Measurements from ENCODE around the gene EAF1.
A peak's percentile ranks its signal among the peaks of the same experiment; 100 is the strongest.

The EAF1 gene

DNA sequence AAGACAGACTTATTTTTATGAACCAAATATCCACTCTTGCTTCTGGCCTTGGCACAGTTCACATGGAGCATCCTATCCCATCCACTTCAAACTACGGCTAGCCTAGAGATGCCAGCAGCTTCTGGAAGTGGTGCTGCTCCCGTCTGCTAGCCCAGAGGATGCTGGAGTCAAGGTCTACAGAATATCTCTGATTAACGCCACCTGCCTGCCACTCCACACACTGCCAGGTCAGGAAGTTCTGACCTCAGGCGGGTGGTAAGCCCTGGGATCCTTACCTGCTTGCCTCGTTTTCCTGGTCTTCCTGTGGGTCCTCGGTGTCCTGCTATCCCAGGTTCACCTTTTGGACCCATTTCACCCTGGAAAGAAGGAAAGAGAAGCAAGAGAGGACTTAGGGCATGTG lies 42.9 kb downstream of the EAF1 start:
- no peak overlapping the region for H3K27ac ChIP-seq
- no peak for DNase-seq
- TF ChIP-seq, protein P1, sequence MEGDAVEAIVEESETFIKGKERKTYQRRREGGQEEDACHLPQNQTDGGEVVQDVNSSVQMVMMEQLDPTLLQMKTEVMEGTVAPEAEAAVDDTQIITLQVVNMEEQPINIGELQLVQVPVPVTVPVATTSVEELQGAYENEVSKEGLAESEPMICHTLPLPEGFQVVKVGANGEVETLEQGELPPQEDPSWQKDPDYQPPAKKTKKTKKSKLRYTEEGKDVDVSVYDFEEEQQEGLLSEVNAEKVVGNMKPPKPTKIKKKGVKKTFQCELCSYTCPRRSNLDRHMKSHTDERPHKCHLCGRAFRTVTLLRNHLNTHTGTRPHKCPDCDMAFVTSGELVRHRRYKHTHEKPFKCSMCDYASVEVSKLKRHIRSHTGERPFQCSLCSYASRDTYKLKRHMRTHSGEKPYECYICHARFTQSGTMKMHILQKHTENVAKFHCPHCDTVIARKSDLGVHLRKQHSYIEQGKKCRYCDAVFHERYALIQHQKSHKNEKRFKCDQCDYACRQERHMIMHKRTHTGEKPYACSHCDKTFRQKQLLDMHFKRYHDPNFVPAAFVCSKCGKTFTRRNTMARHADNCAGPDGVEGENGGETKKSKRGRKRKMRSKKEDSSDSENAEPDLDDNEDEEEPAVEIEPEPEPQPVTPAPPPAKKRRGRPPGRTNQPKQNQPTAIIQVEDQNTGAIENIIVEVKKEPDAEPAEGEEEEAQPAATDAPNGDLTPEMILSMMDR (IDR thresholded peaks at IDR 0.05; ENCODE audit: low read depth, low read length) = 0 out of 2 replicates have a peak, but pooled peaks have one; percentile 16
- H3K27me3 ChIP-seq (ENCODE audit: insufficient read depth, low read depth, severe bottlenecking) = no peaks in the 10 kb centered on the region
- H3K4me3 ChIP-seq (ENCODE audit: low read depth, low read length) = no peak overlapping the region
- H3K36me3 ChIP-seq = no peaks in the 10 kb centered on the region
- no peaks in the 10 kb centered on the region for H3K9me3 ChIP-seq (ENCODE audit: severe bottlenecking)

GRCh38 chr3:15470849-15471248 lies 43.5 kb downstream of the EAF1 start:
- Histone ChIP-seq H3K27ac (no peak overlapping the region), H3K9me3 (ENCODE audit: severe bottlenecking) (no peaks in the 10 kb centered on the region), H3K27me3 (ENCODE audit: insufficient read depth, low read depth, severe bottlenecking) (no peaks in the 10 kb centered on the region), H3K36me3 (no peaks in the 10 kb centered on the region), H3K4me3 (ENCODE audit: low read depth, low read length) (no peak overlapping the region)
- no peak for DNase-seq
- TF ChIP-seq, protein P1 (IDR thresholded peaks at IDR 0.05; ENCODE audit: low read depth, low read length) = no peak

DNA sequence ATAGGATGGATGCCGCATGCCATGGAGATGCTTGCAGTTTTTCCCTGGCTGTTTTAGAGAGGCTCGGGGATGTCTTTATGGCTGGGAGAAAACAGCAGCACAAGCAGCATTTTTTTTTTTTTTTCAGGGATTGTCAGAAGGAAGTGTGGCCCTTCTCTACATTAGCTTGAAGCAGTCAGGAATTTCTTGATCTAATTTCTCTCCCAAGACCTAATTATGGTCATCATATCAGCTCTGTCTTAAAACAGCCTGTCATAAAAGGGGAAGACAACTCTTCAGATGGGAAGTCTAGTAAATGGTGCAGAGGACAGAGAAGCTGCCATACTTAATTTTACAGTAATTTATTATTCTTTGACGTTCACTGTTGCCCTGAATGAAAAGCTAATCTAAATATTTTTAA lies 44.5 kb downstream of the EAF1 start:
- no peak for DNase-seq
- Histone ChIP-seq H3K36me3 (no peaks in the 10 kb centered on the region), H3K9me3 (ENCODE audit: severe bottlenecking) (no peaks in the 10 kb centered on the region), H3K4me3 (ENCODE audit: low read depth, low read length) (no peak overlapping the region), H3K27me3 (ENCODE audit: insufficient read depth, low read depth, severe bottlenecking) (no peaks in the 10 kb centered on the region), H3K27ac (no peak overlapping the region)
- TF ChIP-seq, protein P1 (IDR thresholded peaks at IDR 0.05; ENCODE audit: low read depth, low read length) = no peak

GRCh38 chr3:15475161-15475560 lies 47.8 kb downstream of the EAF1 start:
- no peak for DNase-seq
- H3K27me3 ChIP-seq (ENCODE audit: insufficient read depth, low read depth, severe bottlenecking) = no peaks in the 10 kb centered on the region
- H3K27ac ChIP-seq = no peak overlapping the region
- no peaks in the 10 kb centered on the region for H3K9me3 ChIP-seq (ENCODE audit: severe bottlenecking)
- H3K4me3 ChIP-seq (ENCODE audit: low read depth, low read length) = no peak overlapping the region
- TF ChIP-seq, protein P1 (IDR thresholded peaks at IDR 0.05; ENCODE audit: low read depth, low read length) = no peak
- no peaks in the 10 kb centered on the region for H3K36me3 ChIP-seq

GRCh38 chr3:15476378-15476777 lies 49.0 kb downstream of the EAF1 start:
- peak overlapping the region; percentile 79 for H3K27ac ChIP-seq

More at GRCh38 chr3:15476378-15476777, 49.0 kb downstream of the EAF1 start:
- H3K4me3 ChIP-seq (ENCODE audit: low read depth, low read length) = no peak overlapping the region
- TF ChIP-seq, protein P1 (IDR thresholded peaks at IDR 0.05; ENCODE audit: low read depth, low read length) = no peak
- H3K36me3 ChIP-seq = no peaks in the 10 kb centered on the region
- peak; percentile 64 for DNase-seq
- no peaks in the 10 kb centered on the region for H3K27me3 ChIP-seq (ENCODE audit: insufficient read depth, low read depth, severe bottlenecking)
- H3K9me3 ChIP-seq (ENCODE audit: severe bottlenecking) = no peaks in the 10 kb centered on the region
